ENCODE measurements around the gene BTG2. TPM values are rescaled to one million over a fixed set of nuclear protein-coding genes. Genes with fewer than 3 reads are reported as not detected.

The BTG2 gene
- polyA plus RNA-seq, 2 of the 4 experiments (the other 2 are of a cell fraction), result 7.2 to 16.4 TPM

DNA sequence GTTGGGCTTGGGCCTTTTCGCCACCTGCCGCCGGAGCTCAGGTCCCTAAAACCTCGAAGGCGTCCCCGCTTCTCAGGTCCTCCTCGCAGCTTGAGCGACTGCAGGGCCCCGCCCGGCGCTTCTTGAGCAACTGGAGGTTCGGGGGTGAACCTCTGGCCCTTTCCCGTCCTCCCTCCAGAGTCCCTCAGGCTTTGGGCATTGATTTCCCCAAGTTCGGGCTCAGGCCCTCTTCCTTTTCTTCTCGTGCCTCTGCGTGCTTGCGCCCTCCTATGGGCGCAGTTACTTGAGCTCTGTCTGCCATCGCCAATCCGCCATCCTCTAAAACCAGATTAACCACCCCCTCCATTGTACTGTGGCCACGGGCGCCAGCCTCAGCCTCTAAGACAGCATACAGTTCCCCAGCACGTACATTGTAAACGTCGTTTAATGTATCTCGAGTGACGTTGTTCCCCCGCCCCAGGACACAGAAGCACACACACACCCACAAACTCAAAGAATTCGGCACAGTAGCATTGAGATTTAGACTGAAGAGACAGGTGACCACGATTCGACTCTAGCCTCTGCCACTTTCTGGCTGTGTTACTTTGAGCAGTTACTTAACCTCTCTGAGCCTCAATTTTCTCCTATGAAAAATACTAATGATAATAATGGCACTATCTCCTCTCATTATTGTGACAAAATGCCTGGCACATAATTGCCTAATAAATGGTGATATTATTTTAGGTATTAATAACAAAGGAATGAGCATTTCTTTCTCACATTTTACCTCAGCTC lies 22.6 kb downstream of the BTG2 start (continued):
- TF ChIP-seq, protein P1, sequence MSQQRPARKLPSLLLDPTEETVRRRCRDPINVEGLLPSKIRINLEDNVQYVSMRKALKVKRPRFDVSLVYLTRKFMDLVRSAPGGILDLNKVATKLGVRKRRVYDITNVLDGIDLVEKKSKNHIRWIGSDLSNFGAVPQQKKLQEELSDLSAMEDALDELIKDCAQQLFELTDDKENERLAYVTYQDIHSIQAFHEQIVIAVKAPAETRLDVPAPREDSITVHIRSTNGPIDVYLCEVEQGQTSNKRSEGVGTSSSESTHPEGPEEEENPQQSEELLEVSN (IDR thresholded peaks at IDR 0.05; ENCODE audit: borderline replicate concordance, low read depth), result peak; percentile 75; the same call in 1 of the 2 replicates
- TF ChIP-seq EHMT2 (IDR thresholded peaks at IDR 0.05; ENCODE audit: low read depth) (no peak), NR3C1 (IDR thresholded peaks at IDR 0.05) (no peak), FOXS1 (CRISPR knock-in tag; IDR thresholded peaks at IDR 0.05) (no peak), JUNB (IDR thresholded peaks at IDR 0.05) (no peak), NPAS2 (CRISPR knock-in tag; IDR thresholded peaks at IDR 0.05; ENCODE audit: borderline replicate concordance) (no peak), KDM5A (IDR thresholded peaks at IDR 0.05) (no peak), EHF (CRISPR knock-in tag; IDR thresholded peaks at IDR 0.05) (no peak), CBX8 (IDR thresholded peaks at IDR 0.05) (no peak), CHD2 (IDR thresholded peaks at IDR 0.05; ENCODE audit: low read length, partially characterized antibody) (no peak), HDAC2 (IDR thresholded peaks at IDR 0.05) (0 out of 2 replicates have a peak, but pooled peaks have one; percentile 22), SMC3 (IDR thresholded peaks at IDR 0.05) (peak; percentile 49; the same call in 2 of the 3 replicates), TP53 (CRISPR knock-in tag; IDR thresholded peaks at IDR 0.05) (peak; percentile 57; the same call in 1 of the 2 replicates), MAZ (IDR thresholded peaks at IDR 0.05; ENCODE audit: borderline replicate concordance, low read depth, low read length) (no peak), ZNF302 (CRISPR knock-in tag; IDR thresholded peaks at IDR 0.05) (no peak), HOXA7 (CRISPR knock-in tag; IDR thresholded peaks at IDR 0.05) (no peak), GATA3 (IDR thresholded peaks at IDR 0.05; ENCODE audit: borderline replicate concordance) (no peak)

GRCh38 chr1:203328714-203329122 lies 23.4 kb downstream of the BTG2 start:
- WGBS (ENCODE audit: missing lambda C conversion rate), result 80% methylated on average over 7 of the region's 7 CpGs
- FAIRE-seq, result no peak
- TF ChIP-seq PHF8 (IDR thresholded peaks at IDR 0.05; ENCODE audit: borderline replicate concordance, low read depth) (no peak), ESRRA (IDR thresholded peaks at IDR 0.05; ENCODE audit: borderline replicate concordance, low read length) (no peak)
- no peak for ATAC-seq
- H3K4me2 ChIP-seq, result no peak overlapping the region
- CTCF ChIA-PET, result interaction anchor here (0.9 to 23.4 kb wide), 5 partner anchors 12 to 59 kb away, joined by 3 to 510 read pairs (median 77); partner anchors contain the start of gene BTG2
- DNase-seq (ENCODE audit: low read depth in 1 of 2, low spot score in 1 of 2), result peak in 1 of 2 experiments; percentile 24
- peak overlapping the region; percentile 88 to 92; a peak in 3 of 6 replicates for H3K27ac ChIP-seq
- peaks cover 27% of the 10 kb centered on the region for H3K4me1 ChIP-seq
- H3K9me3 ChIP-seq, result no peaks in the 10 kb centered on the region
- no peak overlapping the region for H3K4me3 ChIP-seq
- POLR2A ChIA-PET, result no interaction called here

- WGBS (ENCODE audit: missing lambda C conversion rate), result 65% methylated on average over 1 of the region's 1 CpG
- FAIRE-seq (no peak), ATAC-seq (no peak), DNase-seq (ENCODE audit: low read depth in 1 of 2, low spot score in 1 of 2) (no peak)
- TF ChIP-seq EHMT2 (IDR thresholded peaks at IDR 0.05; ENCODE audit: low read depth) (no peak), HOXB5 (CRISPR knock-in tag; IDR thresholded peaks at IDR 0.05) (no peak), SMC3 (IDR thresholded peaks at IDR 0.05) (no peak), NFE2L2 (conservative IDR thresholded peaks at IDR 0.05; ENCODE audit: low read length) (peak; percentile 79), KDM5A (IDR thresholded peaks at IDR 0.05) (no peak), MAFK (IDR thresholded peaks at IDR 0.05; ENCODE audit: partially characterized antibody) (peak; percentile 96), ZFP36 (IDR thresholded peaks at IDR 0.05; ENCODE audit: borderline replicate concordance, partially characterized antibody) (no peak), FOXS1 (CRISPR knock-in tag; IDR thresholded peaks at IDR 0.05) (no peak)
- TF ChIP-seq, protein P2, sequence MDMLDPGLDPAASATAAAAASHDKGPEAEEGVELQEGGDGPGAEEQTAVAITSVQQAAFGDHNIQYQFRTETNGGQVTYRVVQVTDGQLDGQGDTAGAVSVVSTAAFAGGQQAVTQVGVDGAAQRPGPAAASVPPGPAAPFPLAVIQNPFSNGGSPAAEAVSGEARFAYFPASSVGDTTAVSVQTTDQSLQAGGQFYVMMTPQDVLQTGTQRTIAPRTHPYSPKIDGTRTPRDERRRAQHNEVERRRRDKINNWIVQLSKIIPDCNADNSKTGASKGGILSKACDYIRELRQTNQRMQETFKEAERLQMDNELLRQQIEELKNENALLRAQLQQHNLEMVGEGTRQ (IDR thresholded peaks at IDR 0.05), result no peak
- no peak overlapping the region for H3K4me3 ChIP-seq
- H3K4me1 ChIP-seq, result peaks cover 27% of the 10 kb centered on the region
- ChIA-PET POLR2A (no interaction called here), CTCF (interaction anchor here (1.1 to 23.4 kb wide), 3 partner anchors 25 to 60 kb away, joined by 3 to 510 read pairs (median 5); no protein-coding TSS in a partner anchor)
- H3K9me3 ChIP-seq, result no peaks in the 10 kb centered on the region
- peak overlapping the region in 1 of 2 experiments; percentile 58; a peak in 3 of 6 replicates for H3K27ac ChIP-seq
- no peak overlapping the region for H3K4me2 ChIP-seq
Observed at GRCh38 chr1:203331224-203331623, 25.9 kb downstream of the BTG2 start.

Measured in A549 (cell line).